K562 (cell line): Measurements from ENCODE around the gene RSRP1. TPM values are rescaled to one million over a fixed set of nuclear protein-coding genes. Genes with fewer than 3 reads are reported as not detected.

Experiments used
- BRF1 ChIP-seq: IDR thresholded peaks from 3 replicates; pipeline ENCODE4 v1.6.1; 2011; ENCODE audit warnings: borderline replicate concordance, mild to moderate bottlenecking; ENCODE audit not compliant: insufficient read length; ENCODE audit errors: extremely low read depth
- EP300 ChIP-seq: IDR thresholded peaks from 2 replicates; pipeline ENCODE4 v1.6.1; 2012; ENCODE audit warnings: low read length, improper control_type of control experiment
- ETV5 ChIP-seq: sonication (generic); formaldehyde crosslinking; IDR thresholded peaks from 2 replicates; pipeline ENCODE4 v1.4.0; 2020; ENCODE audit warnings: low read depth, mild to moderate bottlenecking, missing genetic modification reagents
- GABPA ChIP-seq: fragments of 200-800 bp; sonication (Bioruptor generic); conservative IDR thresholded peaks from 2 replicates; pipeline ENCODE4 v1.6.1; 2016; ENCODE audit warnings: low read depth, missing genetic modification characterization, missing compliant biosample characterization
- HDGF ChIP-seq: fragments of 450-650 bp; IDR thresholded peaks from 2 replicates; pipeline ENCODE4 v1.6.1; 2016
- HIVEP1 ChIP-seq: fragments of 250-450 bp; sonication (Bioruptor Pico); IDR thresholded peaks from 2 replicates; pipeline ENCODE4 v1.4.0; 2020; ENCODE audit warnings: mild to moderate bottlenecking
- HNRNPL ChIP-seq: fragments of 200-400 bp; formaldehyde crosslinking; IDR thresholded peaks from 2 replicates; pipeline ENCODE4 v1.6.1; 2017; ENCODE audit warnings: low read depth, mild to moderate bottlenecking, low read length
- LARP7 ChIP-seq: fragments of 450-650 bp; IDR thresholded peaks from 2 replicates; pipeline ENCODE4 v1.6.1; 2016
- NCOA1 ChIP-seq: fragments of 450-650 bp; IDR thresholded peaks from 2 replicates; pipeline ENCODE4 v1.6.1; 2016; ENCODE audit warnings: low read depth
- NCOA6 ChIP-seq: fragments of 450-650 bp; IDR thresholded peaks from 2 replicates; pipeline ENCODE4 v1.6.1; 2017; ENCODE audit warnings: mild to moderate bottlenecking
- RBM34 ChIP-seq: fragments of 200-400 bp; formaldehyde crosslinking; IDR thresholded peaks from 2 replicates; pipeline ENCODE4 v1.6.1; 2018; ENCODE audit warnings: low read length, borderline replicate concordance; ENCODE audit not compliant: insufficient read depth
- SAFB ChIP-seq: fragments of 200-400 bp; formaldehyde crosslinking; IDR thresholded peaks from 2 replicates; pipeline ENCODE4 v1.6.1; 2017; ENCODE audit warnings: low read depth, low read length, borderline replicate concordance
- TAF15 ChIP-seq: fragments of 200-400 bp; formaldehyde crosslinking; IDR thresholded peaks from 2 replicates; pipeline ENCODE4 v1.6.1; 2017; ENCODE audit warnings: mild to moderate bottlenecking, low read depth, low read length, moderate library complexity
- ZNF124 ChIP-seq: sonication (generic); formaldehyde crosslinking; IDR thresholded peaks from 2 replicates; pipeline ENCODE4 v1.8.1; 2022; ENCODE audit warnings: missing genetic modification reagents
- polyA plus RNA-seq, 8 experiments: library from polyadenylated mRNA; depleted of rRNA in 4 of 8; stranded (reverse) in 5 of 8; unstranded in 3 of 8; fragments of >200 nt; fragmentation: Nextera tagmentation in 2 of 8; fragmentation: Illumina TruSeq in 1 of 8; extraction: Ambion mirVana in 2 of 8; extraction: Trizol in 1 of 8; gene quantifications; 2 replicates each; pipeline versions ENCODE4 v1.2.1 to v1.2.3, GENCODE V29; 2011 to 2014; ENCODE audit warnings: inconsistent platforms in 1 of 8, missing spikeins in 1 of 8
- total RNA-seq, 7 experiments: library from RNA; depleted of rRNA in 6 of 7; stranded (reverse); fragments of >200 nt in 6 of 7; fragmentation: Illumina TruSeq in 2 of 7; extraction: Trizol in 2 of 7; gene quantifications; 2 replicates each; pipeline versions ENCODE4 v1.2.1 to v1.2.3, GENCODE V29; 2011 to 2021; ENCODE audit warnings: low replicate concordance in 1 of 7
- TF ChIP-seq, protein P1 (sequence below): fragments of 450-650 bp; formaldehyde crosslinking; IDR thresholded peaks from 2 replicates; pipeline ENCODE4 v1.4.0; 2020; ENCODE audit warnings: mild to moderate bottlenecking, moderate library complexity
- TF ChIP-seq, protein P2 (sequence below): sonication (generic); formaldehyde crosslinking; IDR thresholded peaks from 2 replicates; pipeline ENCODE4 v1.8.0; 2022; ENCODE audit warnings: missing genetic modification reagents, mild to moderate bottlenecking, borderline replicate concordance
- TF ChIP-seq, protein P3 (sequence below): sonication (generic); formaldehyde crosslinking; IDR thresholded peaks from 2 replicates; pipeline ENCODE4 v1.4.0; 2020; ENCODE audit warnings: mild to moderate bottlenecking, missing genetic modification reagents
- TF ChIP-seq, protein P4 (sequence below): sonication (generic); formaldehyde crosslinking; IDR thresholded peaks from 2 replicates; pipeline ENCODE4 v1.8.0; 2022; ENCODE audit warnings: missing genetic modification reagents, mild to moderate bottlenecking, borderline replicate concordance

RSRP1 gene
- total and polyA plus RNA-seq, 9 of the 15 experiments (the other 6 are each of a cell fraction or from before 2014, with no cell fraction given): 27.2 to 283 (median 146) TPM

DNA sequence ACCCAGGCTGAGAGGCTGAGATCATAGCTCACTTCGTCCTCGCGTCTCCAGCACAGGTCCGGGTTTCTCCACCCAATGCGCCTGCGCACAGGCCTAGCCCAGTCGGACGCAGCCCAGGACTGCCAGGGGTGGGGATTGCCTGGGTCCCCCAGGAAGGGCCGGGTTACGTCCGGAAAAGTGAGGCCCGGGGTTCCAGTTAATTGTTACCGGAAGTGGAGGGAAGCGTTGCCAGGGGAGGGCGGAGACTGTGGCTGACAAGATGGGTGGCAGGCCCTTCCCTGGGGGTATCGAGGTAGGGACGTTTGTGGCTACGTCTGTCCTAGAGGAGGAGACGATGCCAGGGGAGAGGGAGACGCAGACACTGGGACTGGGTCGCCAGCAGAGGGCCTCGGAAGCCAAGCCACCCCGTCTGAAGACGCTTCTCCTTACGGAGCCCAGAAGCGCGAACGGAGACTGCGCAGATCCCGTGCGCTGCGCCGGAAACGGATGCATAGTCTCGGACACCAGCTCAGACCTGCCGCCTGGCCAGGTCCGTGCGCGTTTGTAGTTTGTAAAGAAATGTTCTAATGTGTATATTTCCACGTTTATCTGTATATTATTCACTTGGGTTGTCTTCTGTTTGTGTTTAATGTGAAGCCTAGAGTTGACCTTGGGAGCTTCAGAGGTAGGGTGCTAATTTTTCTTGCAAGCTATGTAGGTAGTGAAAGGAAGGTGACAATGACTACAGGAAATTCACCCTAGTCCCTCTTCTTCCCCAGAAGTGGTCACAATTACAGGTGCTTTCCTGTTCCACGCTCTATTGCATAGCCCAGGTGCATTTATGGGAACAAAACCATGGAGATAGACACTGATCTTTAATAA lies 7.3 kb downstream of the RSRP1 start (continued):
- TF ChIP-seq, protein P1, sequence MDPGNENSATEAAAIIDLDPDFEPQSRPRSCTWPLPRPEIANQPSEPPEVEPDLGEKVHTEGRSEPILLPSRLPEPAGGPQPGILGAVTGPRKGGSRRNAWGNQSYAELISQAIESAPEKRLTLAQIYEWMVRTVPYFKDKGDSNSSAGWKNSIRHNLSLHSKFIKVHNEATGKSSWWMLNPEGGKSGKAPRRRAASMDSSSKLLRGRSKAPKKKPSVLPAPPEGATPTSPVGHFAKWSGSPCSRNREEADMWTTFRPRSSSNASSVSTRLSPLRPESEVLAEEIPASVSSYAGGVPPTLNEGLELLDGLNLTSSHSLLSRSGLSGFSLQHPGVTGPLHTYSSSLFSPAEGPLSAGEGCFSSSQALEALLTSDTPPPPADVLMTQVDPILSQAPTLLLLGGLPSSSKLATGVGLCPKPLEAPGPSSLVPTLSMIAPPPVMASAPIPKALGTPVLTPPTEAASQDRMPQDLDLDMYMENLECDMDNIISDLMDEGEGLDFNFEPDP: 0 out of 2 replicates have a peak, but pooled peaks have one; percentile 68
- TF ChIP-seq, protein P2, sequence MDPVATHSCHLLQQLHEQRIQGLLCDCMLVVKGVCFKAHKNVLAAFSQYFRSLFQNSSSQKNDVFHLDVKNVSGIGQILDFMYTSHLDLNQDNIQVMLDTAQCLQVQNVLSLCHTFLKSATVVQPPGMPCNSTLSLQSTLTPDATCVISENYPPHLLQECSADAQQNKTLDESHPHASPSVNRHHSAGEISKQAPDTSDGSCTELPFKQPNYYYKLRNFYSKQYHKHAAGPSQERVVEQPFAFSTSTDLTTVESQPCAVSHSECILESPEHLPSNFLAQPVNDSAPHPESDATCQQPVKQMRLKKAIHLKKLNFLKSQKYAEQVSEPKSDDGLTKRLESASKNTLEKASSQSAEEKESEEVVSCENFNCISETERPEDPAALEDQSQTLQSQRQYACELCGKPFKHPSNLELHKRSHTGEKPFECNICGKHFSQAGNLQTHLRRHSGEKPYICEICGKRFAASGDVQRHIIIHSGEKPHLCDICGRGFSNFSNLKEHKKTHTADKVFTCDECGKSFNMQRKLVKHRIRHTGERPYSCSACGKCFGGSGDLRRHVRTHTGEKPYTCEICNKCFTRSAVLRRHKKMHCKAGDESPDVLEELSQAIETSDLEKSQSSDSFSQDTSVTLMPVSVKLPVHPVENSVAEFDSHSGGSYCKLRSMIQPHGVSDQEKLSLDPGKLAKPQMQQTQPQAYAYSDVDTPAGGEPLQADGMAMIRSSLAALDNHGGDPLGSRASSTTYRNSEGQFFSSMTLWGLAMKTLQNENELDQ (CRISPR knock-in tag): no peak
- TF ChIP-seq, protein P3, sequence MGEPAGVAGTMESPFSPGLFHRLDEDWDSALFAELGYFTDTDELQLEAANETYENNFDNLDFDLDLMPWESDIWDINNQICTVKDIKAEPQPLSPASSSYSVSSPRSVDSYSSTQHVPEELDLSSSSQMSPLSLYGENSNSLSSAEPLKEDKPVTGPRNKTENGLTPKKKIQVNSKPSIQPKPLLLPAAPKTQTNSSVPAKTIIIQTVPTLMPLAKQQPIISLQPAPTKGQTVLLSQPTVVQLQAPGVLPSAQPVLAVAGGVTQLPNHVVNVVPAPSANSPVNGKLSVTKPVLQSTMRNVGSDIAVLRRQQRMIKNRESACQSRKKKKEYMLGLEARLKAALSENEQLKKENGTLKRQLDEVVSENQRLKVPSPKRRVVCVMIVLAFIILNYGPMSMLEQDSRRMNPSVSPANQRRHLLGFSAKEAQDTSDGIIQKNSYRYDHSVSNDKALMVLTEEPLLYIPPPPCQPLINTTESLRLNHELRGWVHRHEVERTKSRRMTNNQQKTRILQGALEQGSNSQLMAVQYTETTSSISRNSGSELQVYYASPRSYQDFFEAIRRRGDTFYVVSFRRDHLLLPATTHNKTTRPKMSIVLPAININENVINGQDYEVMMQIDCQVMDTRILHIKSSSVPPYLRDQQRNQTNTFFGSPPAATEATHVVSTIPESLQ (CRISPR knock-in tag): no peak
- TF ChIP-seq NCOA6: no peak
- peak; percentile 74; the same call in 1 of the 2 replicates for TF ChIP-seq ETV5 (CRISPR knock-in tag)
- TF ChIP-seq RBM34: no peak
- peak; percentile 93 for TF ChIP-seq GABPA (tag)
- no peak; the same call in 1 of the 2 replicates for TF ChIP-seq TAF15
- no peak for TF ChIP-seq HIVEP1 (CRISPR knock-in tag)
- no peak for TF ChIP-seq BRF1
- TF ChIP-seq HNRNPL: no peak
- TF ChIP-seq LARP7: 0 out of 2 replicates have a peak, but pooled peaks have one; percentile 15
- TF ChIP-seq, protein P4, sequence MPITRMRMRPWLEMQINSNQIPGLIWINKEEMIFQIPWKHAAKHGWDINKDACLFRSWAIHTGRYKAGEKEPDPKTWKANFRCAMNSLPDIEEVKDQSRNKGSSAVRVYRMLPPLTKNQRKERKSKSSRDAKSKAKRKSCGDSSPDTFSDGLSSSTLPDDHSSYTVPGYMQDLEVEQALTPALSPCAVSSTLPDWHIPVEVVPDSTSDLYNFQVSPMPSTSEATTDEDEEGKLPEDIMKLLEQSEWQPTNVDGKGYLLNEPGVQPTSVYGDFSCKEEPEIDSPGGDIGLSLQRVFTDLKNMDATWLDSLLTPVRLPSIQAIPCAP (CRISPR knock-in tag): no peak
- peak; percentile 81; the same call in 1 of the 2 replicates for TF ChIP-seq NCOA1
- TF ChIP-seq HDGF: peak; percentile 59
- TF ChIP-seq ZNF124 (CRISPR knock-in tag): no peak
- no peak for TF ChIP-seq SAFB
- peak; percentile 49; the same call in 1 of the 2 replicates for TF ChIP-seq EP300
